ENCODE data around the gene SCN5A. TPM values are rescaled to one million over a fixed set of nuclear protein-coding genes. Genes with fewer than 3 reads are reported as not detected.
"Not testable (repeated sequence)": the region's sequence is repeated elsewhere in the genome, so short reads cannot be mapped to it uniquely, and the experiment has no call there.

The SCN5A gene
- total RNA-seq, 1 experiment from 2014 or later = 11.5 TPM

DNA sequence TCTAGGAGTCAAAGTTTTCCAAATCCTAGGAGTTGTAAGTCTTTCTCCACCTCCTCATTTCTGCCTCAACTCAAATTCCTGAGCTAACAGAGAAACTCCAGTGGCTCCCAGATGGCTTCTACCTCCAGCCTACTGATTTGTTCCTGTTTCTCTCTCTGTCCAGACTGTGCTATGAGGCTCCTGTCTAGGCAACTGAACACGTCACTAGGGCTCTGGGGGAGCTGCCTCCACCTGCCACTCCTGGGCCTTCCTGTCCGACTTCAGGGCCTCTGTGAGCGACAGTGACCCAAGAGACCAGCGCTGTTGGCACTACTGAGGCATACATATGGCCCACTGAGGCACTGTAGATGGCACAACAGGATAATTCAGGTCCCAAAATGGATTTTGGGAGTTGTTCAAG is 82.0 kb downstream of the SCN5A start:
- Histone ChIP-seq H3K9me2 (ENCODE audit: insufficient read depth) (no peaks in the 10 kb centered on the region), H3K9ac (ENCODE audit: low read length) (no peak overlapping the region), H3K79me2 (ENCODE audit: insufficient read depth, low read length) (no peaks in the 10 kb centered on the region), H4K20me1 (ENCODE audit: insufficient read depth) (no peaks in the 10 kb centered on the region), H2AFZ (ENCODE audit: low read depth, low read length, poor library complexity, severe bottlenecking) (no peak overlapping the region), H3K4me3 (replicated peaks in 1 of 2; ENCODE audit: low read depth in 1 of 2, low read length in 2 of 2) (no peak overlapping the region), H3K9me3 (ENCODE audit: control insufficient read depth in 1 of 2, insufficient read depth in 1 of 2, low read depth in 1 of 2, low read length in 2 of 2) (no peaks in the 10 kb centered on the region), H3K4me2 (ENCODE audit: low read length) (no peak overlapping the region), H3K36me3 (ENCODE audit: control insufficient read depth in 1 of 2, insufficient read depth in 2 of 2, low read length in 2 of 2) (no peaks in the 10 kb centered on the region), H3K27ac (ENCODE audit: low read depth, low read length) (no peak overlapping the region), H3K4me1 (ENCODE audit: control insufficient read depth in 1 of 2, insufficient read depth in 2 of 2, low read length in 2 of 2) (no peaks in the 10 kb centered on the region), H3K27me3 (ENCODE audit: insufficient read depth, low read length) (no peaks in the 10 kb centered on the region)
- no TSS peak for BruUV-seq (replicated peaks)
- intact Hi-C loops (cut with micrococcal nuclease) = no loop called here
- TF ChIP-seq, protein P1, sequence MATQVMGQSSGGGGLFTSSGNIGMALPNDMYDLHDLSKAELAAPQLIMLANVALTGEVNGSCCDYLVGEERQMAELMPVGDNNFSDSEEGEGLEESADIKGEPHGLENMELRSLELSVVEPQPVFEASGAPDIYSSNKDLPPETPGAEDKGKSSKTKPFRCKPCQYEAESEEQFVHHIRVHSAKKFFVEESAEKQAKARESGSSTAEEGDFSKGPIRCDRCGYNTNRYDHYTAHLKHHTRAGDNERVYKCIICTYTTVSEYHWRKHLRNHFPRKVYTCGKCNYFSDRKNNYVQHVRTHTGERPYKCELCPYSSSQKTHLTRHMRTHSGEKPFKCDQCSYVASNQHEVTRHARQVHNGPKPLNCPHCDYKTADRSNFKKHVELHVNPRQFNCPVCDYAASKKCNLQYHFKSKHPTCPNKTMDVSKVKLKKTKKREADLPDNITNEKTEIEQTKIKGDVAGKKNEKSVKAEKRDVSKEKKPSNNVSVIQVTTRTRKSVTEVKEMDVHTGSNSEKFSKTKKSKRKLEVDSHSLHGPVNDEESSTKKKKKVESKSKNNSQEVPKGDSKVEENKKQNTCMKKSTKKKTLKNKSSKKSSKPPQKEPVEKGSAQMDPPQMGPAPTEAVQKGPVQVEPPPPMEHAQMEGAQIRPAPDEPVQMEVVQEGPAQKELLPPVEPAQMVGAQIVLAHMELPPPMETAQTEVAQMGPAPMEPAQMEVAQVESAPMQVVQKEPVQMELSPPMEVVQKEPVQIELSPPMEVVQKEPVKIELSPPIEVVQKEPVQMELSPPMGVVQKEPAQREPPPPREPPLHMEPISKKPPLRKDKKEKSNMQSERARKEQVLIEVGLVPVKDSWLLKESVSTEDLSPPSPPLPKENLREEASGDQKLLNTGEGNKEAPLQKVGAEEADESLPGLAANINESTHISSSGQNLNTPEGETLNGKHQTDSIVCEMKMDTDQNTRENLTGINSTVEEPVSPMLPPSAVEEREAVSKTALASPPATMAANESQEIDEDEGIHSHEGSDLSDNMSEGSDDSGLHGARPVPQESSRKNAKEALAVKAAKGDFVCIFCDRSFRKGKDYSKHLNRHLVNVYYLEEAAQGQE (IDR thresholded peaks at IDR 0.05; ENCODE audit: low read depth) = no peak
- TF ChIP-seq ZFX (IDR thresholded peaks at IDR 0.05) = no peak
- TF ChIP-seq CEBPB (IDR thresholded peaks at IDR 0.05; ENCODE audit: low read depth) = no peak
- no peak for DNase-seq (ENCODE audit: low read depth, low spot score)
- ChIA-PET POLR2A (no interaction called here), CTCF (no interaction called here), RAD21 (ENCODE audit: low non-redundant PET in 1 of 2, low total read pairs in 2 of 2, uncharacterized antibody in 2 of 2, unreplicated experiment in 2 of 2) (no interaction called here)
- ATAC-seq = no peak

DNA sequence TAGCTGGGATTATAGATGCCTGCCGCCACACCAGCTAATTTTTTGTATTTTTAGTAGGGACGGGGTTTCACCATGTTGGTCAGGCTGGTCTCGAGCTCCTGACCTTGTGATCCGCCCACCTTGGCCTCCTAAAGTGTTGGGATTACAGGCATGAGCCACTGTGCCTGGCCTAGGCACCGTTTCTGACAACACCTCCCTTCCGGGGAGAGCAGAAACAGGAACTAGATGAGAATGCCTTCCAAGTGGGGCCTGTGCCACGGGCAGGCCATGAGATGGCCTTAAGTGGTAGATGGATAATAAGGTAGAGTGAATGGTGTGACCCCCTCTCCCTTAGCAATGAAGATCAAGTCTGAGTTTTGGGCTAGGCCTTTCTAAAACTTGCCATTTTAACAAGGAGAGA is 82.7 kb downstream of the SCN5A start:
- BruUV-seq (replicated peaks); RAD21 ChIA-PET (ENCODE audit: low non-redundant PET in 1 of 2, low total read pairs in 2 of 2, uncharacterized antibody in 2 of 2, unreplicated experiment in 2 of 2); H3K36me3 ChIP-seq (ENCODE audit: control insufficient read depth in 1 of 2, insufficient read depth in 2 of 2, low read length in 2 of 2): not testable (repeated sequence)

More for the DNA sequence above, 82.7 kb downstream of the SCN5A start:
- H3K27me3 ChIP-seq (ENCODE audit: insufficient read depth, low read length); DNase-seq (ENCODE audit: low read depth, low spot score); ATAC-seq; H3K4me2 ChIP-seq (ENCODE audit: low read length); H2AFZ ChIP-seq (ENCODE audit: low read depth, low read length, poor library complexity, severe bottlenecking); H3K9me3 ChIP-seq (ENCODE audit: control insufficient read depth in 1 of 2, insufficient read depth in 1 of 2, low read depth in 1 of 2, low read length in 2 of 2); CTCF ChIA-PET; H3K9me2 ChIP-seq (ENCODE audit: insufficient read depth); intact Hi-C loops (cut with micrococcal nuclease); H3K4me1 ChIP-seq (ENCODE audit: control insufficient read depth in 1 of 2, insufficient read depth in 2 of 2, low read length in 2 of 2); H3K9ac ChIP-seq (ENCODE audit: low read length); H3K27ac ChIP-seq (ENCODE audit: low read depth, low read length); POLR2A ChIA-PET; H3K79me2 ChIP-seq (ENCODE audit: insufficient read depth, low read length); H4K20me1 ChIP-seq (ENCODE audit: insufficient read depth); H3K4me3 ChIP-seq (replicated peaks in 1 of 2; ENCODE audit: low read depth in 1 of 2, low read length in 2 of 2): not testable (repeated sequence)
